A549 (cell line): ENCODE results near the gene GUCA2B. TPM values are rescaled to one million over a fixed set of nuclear protein-coding genes. Genes with fewer than 3 reads are reported as not detected.

Experiments used
- ATAC-seq, 2 experiments: fragments of 200-7000 bp in 1 of 2; fragments of >200 bp in 1 of 2; cut with Nextera tagmentation in 1 of 2; cut with Tn5 transposase in 1 of 2; 3 replicates each; pipeline versions ENCODE4 v1.8.0 to v1.9.1; 2018 to 2020; ENCODE audit warnings: mild to moderate bottlenecking in 1 of 2, moderate library complexity in 1 of 2
- CTCF ChIA-PET: fragments of 300-600 bp; sonication (Branson Sonifier 250); formaldehyde crosslinking; extraction: SDS; loops from one replicate; lab custom pipeline; 2021; ENCODE audit warnings: antibody characterized with exemption, inconsistent platforms; lab: Yijun Ruan, JAX
- POLR2A ChIA-PET: fragments of 350-600 bp; formaldehyde crosslinking; extraction: SDS; loops from one replicate; lab custom pipeline; 2021; ENCODE audit warnings: antibody characterized with exemption, inconsistent platforms; lab: Yijun Ruan, JAX
- DNase-seq, 2 experiments: peaks; one replicate each; pipeline versions ENCODE4 v3.0.0 to v3.0.0-alpha.2; 2011 to 2016; ENCODE audit warnings: low read depth in 1 of 2, low spot score in 1 of 2
- FAIRE-seq: peaks from 2 replicates; lab custom pipeline; 2011; peaks lifted over from hg19 to GRCh38; lab: Jason Lieb, UNC
- H3K27ac ChIP-seq, 2 experiments: fragments of >200 bp; sonication (Bioruptor Twin); formaldehyde crosslinking; 3 replicates each; pipeline ENCODE4 v1.5.1; 2016 to 2017
- H3K4me1 ChIP-seq: fragments of >200 bp; sonication (Bioruptor Twin); formaldehyde crosslinking; 3 replicates; pipeline ENCODE4 v1.6.1; 2016
- H3K4me2 ChIP-seq: fragments of >200 bp; sonication (Bioruptor Twin); formaldehyde crosslinking; 3 replicates; pipeline ENCODE4 v1.6.1; 2016
- H3K4me3 ChIP-seq: fragments of >200 bp; sonication (Bioruptor Twin); formaldehyde crosslinking; 3 replicates; pipeline ENCODE4 v1.5.1; 2016
- H3K9me3 ChIP-seq: fragments of >200 bp; sonication (Bioruptor Twin); formaldehyde crosslinking; 3 replicates; pipeline ENCODE4 v1.6.1; 2016
- CBX8 ChIP-seq: fragments of 200-600 bp; sonication (generic); IDR thresholded peaks from 2 replicates; pipeline ENCODE4 v1.6.1; 2016
- CHD2 ChIP-seq: fragments of 150-350 bp; IDR thresholded peaks from 2 replicates; pipeline ENCODE4 v1.6.1; 2014; ENCODE audit warnings: low read length; ENCODE audit not compliant: partially characterized antibody
- CHD4 ChIP-seq: fragments of 200-600 bp; sonication (generic); IDR thresholded peaks from 2 replicates; pipeline ENCODE4 v1.6.1; 2016; ENCODE audit warnings: antibody characterized with exemption, mild to moderate bottlenecking, borderline replicate concordance
- EHF ChIP-seq: fragments of 250-450 bp; sonication (Bioruptor Pico); IDR thresholded peaks from 2 replicates; pipeline ENCODE4 v1.5.0; 2020; ENCODE audit warnings: mild to moderate bottlenecking
- FOSL2 ChIP-seq, 2 experiments: fragments of 450-650 bp in 1 of 2; fragments of >200 bp in 1 of 2; sonication (Bioruptor Twin) in 1 of 2; formaldehyde crosslinking; IDR thresholded peaks; 2 replicates each; pipeline versions ENCODE4 v1.5.0 to v1.6.1; 2016 to 2020; ENCODE audit warnings: mild to moderate bottlenecking in 1 of 2, moderate library complexity in 1 of 2
- FOXS1 ChIP-seq: fragments of 250-450 bp; sonication (Bioruptor Pico); IDR thresholded peaks from 2 replicates; pipeline ENCODE4 v1.5.0; 2020; ENCODE audit warnings: mild to moderate bottlenecking, moderate library complexity
- GATA3 ChIP-seq: IDR thresholded peaks from 2 replicates; pipeline ENCODE4 v1.6.1; 2012; ENCODE audit warnings: borderline replicate concordance
- HDAC2 ChIP-seq: fragments of 200-600 bp; sonication (generic); IDR thresholded peaks from 2 replicates; pipeline ENCODE4 v1.6.1; 2016
- HMGXB4 ChIP-seq: fragments of 250-450 bp; sonication (Bioruptor Pico); IDR thresholded peaks from 2 replicates; pipeline ENCODE4 v1.5.0; 2021; ENCODE audit warnings: mild to moderate bottlenecking, moderate library complexity, borderline replicate concordance
- HOXB13 ChIP-seq: fragments of 250-450 bp; sonication (Bioruptor Pico); IDR thresholded peaks from 2 replicates; pipeline ENCODE4 v1.5.0; 2020; ENCODE audit warnings: low read depth, mild to moderate bottlenecking, moderate library complexity
- KDM5A ChIP-seq: fragments of 200-600 bp; sonication (generic); IDR thresholded peaks from 2 replicates; pipeline ENCODE4 v1.6.1; 2016; ENCODE audit warnings: antibody characterized with exemption, mild to moderate bottlenecking
- MAX ChIP-seq: IDR thresholded peaks from 2 replicates; pipeline ENCODE4 v1.6.1; 2012
- PBX3 ChIP-seq: IDR thresholded peaks from 2 replicates; pipeline ENCODE4 v1.6.1; 2012
- PHF8 ChIP-seq: fragments of 200-600 bp; sonication (generic); IDR thresholded peaks from 2 replicates; pipeline ENCODE4 v1.6.1; 2016; ENCODE audit warnings: low read depth, mild to moderate bottlenecking, antibody characterized with exemption, moderate library complexity, borderline replicate concordance
- POLR2AphosphoS2 ChIP-seq: conservative IDR thresholded peaks from 2 replicates; pipeline ENCODE4 v1.6.1; 2012; ENCODE audit warnings: low read length, improper control_type of control experiment, inconsistent platforms
- RAD21 ChIP-seq, 2 experiments: fragments of >200 bp in 1 of 2; sonication (Bioruptor Twin) in 1 of 2; formaldehyde crosslinking in 1 of 2; IDR thresholded peaks in 1 of 2; conservative IDR thresholded peaks in 1 of 2; 2 replicates in 1 of 2; 3 replicates in 1 of 2; pipeline ENCODE4 v1.6.1; 2012 to 2018; ENCODE audit warnings: inconsistent platforms in 1 of 2
- RNF2 ChIP-seq: fragments of 200-600 bp; sonication (generic); IDR thresholded peaks from 2 replicates; pipeline ENCODE4 v1.6.1; 2016; ENCODE audit warnings: low read depth, mild to moderate bottlenecking, antibody characterized with exemption, moderate library complexity, borderline replicate concordance
- TFCP2L1 ChIP-seq: fragments of 250-450 bp; sonication (Bioruptor Pico); IDR thresholded peaks from 2 replicates; pipeline ENCODE4 v1.5.0; 2021; ENCODE audit warnings: mild to moderate bottlenecking
- USF2 ChIP-seq: fragments of 450-650 bp; IDR thresholded peaks from 2 replicates; pipeline ENCODE4 v1.6.1; 2014; ENCODE audit warnings: antibody characterized with exemption
- ZC3H11A ChIP-seq: fragments of 450-650 bp; IDR thresholded peaks from 2 replicates; pipeline ENCODE4 v1.6.1; 2014; ENCODE audit warnings: antibody characterized with exemption, mild to moderate bottlenecking
- ZSCAN20 ChIP-seq: fragments of 250-450 bp; sonication (Bioruptor Pico); IDR thresholded peaks from 2 replicates; pipeline ENCODE4 v1.8.0; 2022; ENCODE audit warnings: mild to moderate bottlenecking, moderate library complexity
- WGBS: methylation state at CpG from one replicate; pipeline ENCODE4 v1.1.6; 2017; ENCODE audit errors: missing lambda C conversion rate; 5-methylcytosine and 5-hydroxymethylcytosine counted together
- polyA plus RNA-seq, 4 experiments: library from polyadenylated mRNA; depleted of rRNA in 3 of 4; stranded (reverse); fragments of >200 nt; fragmentation: RNase III in 1 of 4; extraction: RNeasy Plus Mini Kit Qiagen cat#74134 plus additional on column Dnase treatment in 1 of 4; gene quantifications; 2 replicates in 3 of 4; 3 replicates in 1 of 4; pipeline ENCODE4 v1.2.3, GENCODE V29; 2011 to 2017

The GUCA2B gene
- polyA plus RNA-seq, 2 of the 4 experiments (the other 2 are of a cell fraction): 0.17 TPM; not detected in 1

GRCh38 chr1:42130061-42130660 lies 23.0 kb upstream of the GUCA2B start (continued):
- TF ChIP-seq FOSL2 (IDR thresholded peaks at IDR 0.05): no peak
- TF ChIP-seq FOSL2 (CRISPR knock-in tag; IDR thresholded peaks at IDR 0.05): no peak
- TF ChIP-seq TFCP2L1 (CRISPR knock-in tag): no peak
- no peak for TF ChIP-seq FOXS1
- no peak for TF ChIP-seq CBX8
- TF ChIP-seq, all 56 proteins: peak for 0

GRCh38 chr1:42133390-42133789 lies 19.8 kb upstream of the GUCA2B start:
- no peak for DNase-seq
- H3K4me2 ChIP-seq: no peak overlapping the region
- no peak for FAIRE-seq
- CTCF ChIA-PET: interaction anchor here (1.1 kb wide), 1 partner anchor 617 kb away, joined by 3 read pairs; no protein-coding TSS in a partner anchor
- no peak overlapping the region for H3K27ac ChIP-seq
- ATAC-seq: no peak
- TF ChIP-seq HOXB13 (CRISPR knock-in tag): no peak
- TF ChIP-seq CBX8: no peak
- no peak for TF ChIP-seq HDAC2
- TF ChIP-seq USF2: no peak
- TF ChIP-seq GATA3: no peak
- TF ChIP-seq RNF2: no peak
- no peak for TF ChIP-seq PHF8
- TF ChIP-seq KDM5A: no peak
- TF ChIP-seq EHF (CRISPR knock-in tag): no peak
- TF ChIP-seq CHD4: no peak
- TF ChIP-seq MAX: no peak
- TF ChIP-seq FOSL2 (IDR thresholded peaks at IDR 0.05): no peak
- no peak for TF ChIP-seq FOSL2 (CRISPR knock-in tag; IDR thresholded peaks at IDR 0.05)
- no peak for TF ChIP-seq ZC3H11A
- no peak for TF ChIP-seq CHD2
- no peak overlapping the region for H3K4me3 ChIP-seq
- H3K4me1 ChIP-seq: no peaks in the 10 kb centered on the region
- no peaks in the 10 kb centered on the region for H3K9me3 ChIP-seq
- POLR2A ChIA-PET: no interaction called here
- WGBS: 67% methylated on average over 5 of the region's 5 CpGs

GRCh38 chr1:42133809-42134526 lies 19.2 kb upstream of the GUCA2B start:
- DNase-seq (no peak), FAIRE-seq (no peak), ATAC-seq (no peak)
- H3K4me3 ChIP-seq: no peak overlapping the region
- CTCF ChIA-PET: interaction anchor here (1.1 kb wide), 1 partner anchor 618 kb away, joined by 3 read pairs; no protein-coding TSS in a partner anchor
- H3K27ac ChIP-seq: no peak overlapping the region
- whole genome bisulfite sequencing: 55% methylated on average over 10 of the region's 10 CpGs
- no peak for TF ChIP-seq CBX8
- no peak for TF ChIP-seq POLR2AphosphoS2
- no peak for TF ChIP-seq ZSCAN20 (CRISPR knock-in tag)
- no peak for TF ChIP-seq RAD21 (conservative IDR thresholded peaks at IDR 0.05 in 1 of 2, IDR thresholded peaks at IDR 0.05 in 1 of 2)
- no peak for TF ChIP-seq PBX3
- no peak for TF ChIP-seq HMGXB4 (CRISPR knock-in tag)
- H3K4me1 ChIP-seq: no peaks in the 10 kb centered on the region
- POLR2A ChIA-PET: no interaction called here
- H3K4me2 ChIP-seq: no peak overlapping the region
- no peaks in the 10 kb centered on the region for H3K9me3 ChIP-seq
